Activated CD4-positive, alpha-beta T cell treated with anti-CD3 and anti-CD28 coated beads, Interleukin-2, amount 10 ng/mL, durations not matched to agents 7 days and 5 days (primary cell): ENCODE results near the gene CDC25C. TPM values are rescaled to one million over a fixed set of nuclear protein-coding genes. Genes with fewer than 3 reads are reported as not detected.

Experiments
- CTCF ChIA-PET: fragments of 350-600 bp; sonication (Branson Sonifier 250); formaldehyde crosslinking; loops from one replicate; lab custom pipeline; 2021; ENCODE audit warnings: antibody characterized with exemption; lab: Charles Lee
- POLR2A ChIA-PET: fragments of 350-600 bp; sonication (Branson Sonifier 250); formaldehyde crosslinking; loops from one replicate; lab custom pipeline; 2021; ENCODE audit warnings: antibody characterized with exemption; lab: Charles Lee
- DNase-seq: peaks from one replicate; pipeline ENCODE4 v3.0.0-alpha.2; 2020
- H3K27ac Mint-ChIP-seq: one replicate; pipeline ENCODE4 v1.8.0; 2021; ENCODE audit warnings: mild to moderate bottlenecking, moderate library complexity, mixed read lengths
- H3K27me3 Mint-ChIP-seq: one replicate; pipeline ENCODE4 v1.8.0; 2021; ENCODE audit warnings: mixed read lengths
- H3K36me3 Mint-ChIP-seq: one replicate; pipeline ENCODE4 v1.8.0; 2021; ENCODE audit warnings: low read depth, mixed read lengths
- H3K4me1 Mint-ChIP-seq: one replicate; pipeline ENCODE4 v1.8.0; 2021; ENCODE audit warnings: mixed read lengths
- H3K4me3 Mint-ChIP-seq: one replicate; pipeline ENCODE4 v1.8.0; 2021; ENCODE audit warnings: mild to moderate bottlenecking, moderate library complexity, mixed read lengths
- H3K9me3 Mint-ChIP-seq: one replicate; pipeline ENCODE4 v1.8.0; 2021; ENCODE audit warnings: mixed read lengths
- total RNA-seq, 2 experiments: library from RNA; stranded (reverse); gene quantifications; one replicate each; pipeline ENCODE4 v1.2.3, GENCODE V29; 2021

Gene CDC25C
- total RNA-seq, 2 experiments from 2014 or later = 15.8 to 19.0 TPM

- no peak for DNase-seq
- Mint-ChIP-seq H3K4me1 (peaks cover 1% of the 10 kb centered on the region), H3K36me3 (peaks cover 18% of the 10 kb centered on the region), H3K9me3 (no peaks in the 10 kb centered on the region), H3K27ac (no peak overlapping the region), H3K4me3 (no peak overlapping the region), H3K27me3 (no peaks in the 10 kb centered on the region)
- CTCF ChIA-PET = no interaction called here
- POLR2A ChIA-PET = no interaction called here
Observed at GRCh38 chr5:138305797-138306196, 25.8 kb downstream of the CDC25C start.

GRCh38 chr5:138303372-138303771 is 28.2 kb downstream of the CDC25C start:
- Mint-ChIP-seq H3K36me3 (peaks cover 24% of the 10 kb centered on the region), H3K9me3 (no peaks in the 10 kb centered on the region), H3K27me3 (no peaks in the 10 kb centered on the region), H3K27ac (no peak overlapping the region), H3K4me3 (no peak overlapping the region), H3K4me1 (peaks cover 2% of the 10 kb centered on the region)
- CTCF ChIA-PET = interaction anchor here (1.2 to 1.9 kb wide), 4 partner anchors 17 to 115 kb away, joined by 3 to 7 read pairs (median 4); partner anchors contain the start of gene KDM3B
- POLR2A ChIA-PET = no interaction called here
- DNase-seq = no peak

DNA sequence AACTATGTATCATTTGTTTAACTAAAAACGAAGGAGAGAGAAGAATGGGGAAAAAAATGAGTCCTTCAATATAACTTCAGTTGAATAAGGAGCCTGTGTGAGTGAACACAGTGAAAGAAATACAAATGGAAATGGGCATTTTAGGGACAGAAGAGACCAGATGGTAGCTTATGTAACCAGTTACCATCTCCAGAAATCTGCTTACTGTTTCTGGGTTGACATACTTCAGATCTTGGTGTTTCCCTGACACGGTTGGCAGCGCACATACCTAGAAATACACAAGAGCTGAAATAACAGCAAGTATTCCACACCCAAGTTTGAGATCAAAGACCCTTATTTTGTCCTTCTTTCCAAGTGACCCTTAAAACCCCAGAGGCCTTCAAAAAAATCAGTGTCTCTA is 42.3 kb downstream of the CDC25C start:
- H3K9me3 Mint-ChIP-seq = no peaks in the 10 kb centered on the region
- peaks cover 30% of the 10 kb centered on the region for H3K36me3 Mint-ChIP-seq
- no peak overlapping the region for H3K27ac Mint-ChIP-seq
- ChIA-PET CTCF (interaction anchor here (0.5 to 1.1 kb wide), 3 partner anchors 11 to 116 kb away, joined by 3 to 4 read pairs (median 3); partner anchors contain the start of gene KDM3B), POLR2A (no interaction called here)
- no peak for DNase-seq
- H3K4me1 Mint-ChIP-seq = no peaks in the 10 kb centered on the region
- H3K27me3 Mint-ChIP-seq = no peaks in the 10 kb centered on the region
- no peak overlapping the region for H3K4me3 Mint-ChIP-seq

- no peak overlapping the region for H3K27ac Mint-ChIP-seq
- no peaks in the 10 kb centered on the region for H3K4me1 Mint-ChIP-seq
- POLR2A ChIA-PET = no interaction called here
- H3K27me3 Mint-ChIP-seq = no peaks in the 10 kb centered on the region
- H3K9me3 Mint-ChIP-seq = no peaks in the 10 kb centered on the region
- H3K4me3 Mint-ChIP-seq = no peak overlapping the region
- no peak for DNase-seq
- CTCF ChIA-PET = interaction anchor here (0.5 kb wide), 1 partner anchor 19 kb away, joined by 3 read pairs; no protein-coding TSS in a partner anchor
- H3K36me3 Mint-ChIP-seq = peaks cover 28% of the 10 kb centered on the region
Observed at GRCh38 chr5:138287246-138287645, 44.4 kb downstream of the CDC25C start.

- Mint-ChIP-seq H3K9me3 (no peaks in the 10 kb centered on the region), H3K27ac (no peak overlapping the region), H3K4me3 (no peak overlapping the region), H3K36me3 (peaks cover 16% of the 10 kb centered on the region), H3K27me3 (no peaks in the 10 kb centered on the region), H3K4me1 (no peaks in the 10 kb centered on the region)
- peak; percentile 10 for DNase-seq
- ChIA-PET POLR2A (no interaction called here), CTCF (interaction anchor here (0.5 kb wide), 1 partner anchor 117 kb away, joined by 3 read pairs; no protein-coding TSS in a partner anchor)
Observed at GRCh38 chr5:138282920-138283742, 48.5 kb downstream of the CDC25C start.

DNA sequence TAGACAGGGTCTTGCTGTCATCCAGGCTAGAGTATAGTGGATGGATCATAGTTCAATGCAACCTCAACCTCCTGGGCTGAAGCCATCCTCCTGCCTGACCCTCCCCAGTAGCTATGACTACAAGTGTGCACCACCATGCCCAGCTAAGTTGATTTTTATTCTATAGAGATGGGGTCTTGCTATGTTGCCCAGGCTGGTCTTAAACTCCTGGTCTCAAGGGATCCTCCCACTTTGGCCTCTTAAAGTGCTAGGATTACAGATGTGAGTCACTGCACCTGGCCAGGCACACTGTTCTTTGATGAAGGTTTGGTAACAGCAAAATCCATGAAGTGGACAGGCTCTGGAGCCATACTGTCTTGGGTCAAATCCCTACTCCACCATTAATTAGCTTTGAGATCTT is 50.7 kb downstream of the CDC25C start:
- POLR2A ChIA-PET = no interaction called here
- peaks cover 6% of the 10 kb centered on the region for H3K27me3 Mint-ChIP-seq
- H3K27ac Mint-ChIP-seq = no peak overlapping the region
- H3K4me3 Mint-ChIP-seq = no peak overlapping the region
- H3K9me3 Mint-ChIP-seq = no peaks in the 10 kb centered on the region
- DNase-seq = no peak
- H3K36me3 Mint-ChIP-seq = peaks cover 11% of the 10 kb centered on the region
- CTCF ChIA-PET = interaction anchor here (0.5 to 2.0 kb wide), 4 partner anchors 14 to 71 kb away, joined by 3 to 6 read pairs (median 5); partner anchors contain the start of gene KDM3B
- H3K4me1 Mint-ChIP-seq = no peaks in the 10 kb centered on the region

DNA sequence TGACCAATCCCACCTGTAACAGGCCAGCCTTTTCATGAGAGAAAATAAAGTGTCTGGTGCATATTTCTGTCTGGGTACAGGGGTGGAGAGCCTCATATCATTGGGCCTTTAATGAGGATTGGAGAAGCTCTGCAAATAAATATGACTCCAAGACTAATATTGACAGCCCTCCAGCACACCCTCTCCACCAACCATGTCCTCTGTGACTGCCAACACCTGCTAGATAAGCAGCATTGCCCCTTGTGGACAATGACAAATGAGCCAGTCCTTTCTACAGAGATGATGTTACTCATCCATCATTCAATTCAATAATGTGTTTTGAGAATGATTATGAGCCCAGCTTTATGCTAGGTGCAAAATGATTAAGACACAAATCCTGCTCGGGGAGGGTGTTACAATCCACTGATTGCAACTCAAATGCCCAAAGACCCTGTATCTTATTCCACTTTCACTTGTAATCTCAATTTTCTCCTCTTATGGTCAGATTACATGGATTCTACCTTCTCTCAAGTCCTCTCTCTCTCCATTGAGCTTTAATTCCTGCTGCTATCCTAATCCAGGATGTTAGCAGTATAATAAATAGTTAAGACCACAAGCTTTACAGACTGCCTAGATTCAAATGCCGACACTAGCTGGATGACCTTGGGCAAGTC is 55.1 kb downstream of the CDC25C start:
- Mint-ChIP-seq H3K27me3 (peaks cover 30% of the 10 kb centered on the region), H3K27ac (no peak overlapping the region), H3K9me3 (no peaks in the 10 kb centered on the region), H3K4me1 (peaks cover 5% of the 10 kb centered on the region), H3K36me3 (no peaks in the 10 kb centered on the region), H3K4me3 (no peak overlapping the region)
- CTCF ChIA-PET = no interaction called here
- no peak for DNase-seq
- POLR2A ChIA-PET = no interaction called here

DNA sequence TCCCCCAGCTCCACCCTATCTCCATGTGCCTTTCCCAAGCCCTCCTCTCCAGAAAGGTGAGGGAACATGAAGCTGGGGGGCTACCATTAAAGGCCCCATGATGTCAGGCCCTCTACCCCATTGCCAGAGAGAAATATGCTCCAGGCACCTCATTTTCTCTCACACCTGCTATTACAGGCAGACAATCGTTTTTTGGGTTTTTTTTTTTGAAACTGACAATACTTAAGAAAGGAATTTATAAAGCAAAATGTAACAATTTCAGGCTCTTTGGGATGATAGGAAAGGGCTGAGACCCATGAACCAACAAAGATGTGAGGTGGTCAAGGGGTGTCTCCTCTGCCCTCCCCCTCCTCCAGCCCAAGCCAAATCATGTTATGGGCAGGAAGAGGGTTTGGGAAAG is 55.7 kb downstream of the CDC25C start:
- Mint-ChIP-seq H3K4me1 (peaks cover 5% of the 10 kb centered on the region), H3K4me3 (no peak overlapping the region), H3K27me3 (peaks cover 30% of the 10 kb centered on the region), H3K36me3 (no peaks in the 10 kb centered on the region), H3K27ac (no peak overlapping the region), H3K9me3 (no peaks in the 10 kb centered on the region)
- DNase-seq = no peak
- ChIA-PET CTCF (no interaction called here), POLR2A (no interaction called here)

- no peak overlapping the region for H3K27ac Mint-ChIP-seq
- H3K9me3 Mint-ChIP-seq = no peaks in the 10 kb centered on the region
- CTCF ChIA-PET = interaction anchor here (0.8 to 1.2 kb wide), 6 partner anchors 10 to 199 kb away, joined by 3 to 5 read pairs (median 4); no protein-coding TSS in a partner anchor
- peaks cover 30% of the 10 kb centered on the region for H3K27me3 Mint-ChIP-seq
- peaks cover 5% of the 10 kb centered on the region for H3K4me1 Mint-ChIP-seq
- H3K36me3 Mint-ChIP-seq = no peaks in the 10 kb centered on the region
- no peak overlapping the region for H3K4me3 Mint-ChIP-seq
- POLR2A ChIA-PET = no interaction called here
- no peak for DNase-seq
Observed at GRCh38 chr5:138275379-138275782, 56.2 kb downstream of the CDC25C start.

DNA sequence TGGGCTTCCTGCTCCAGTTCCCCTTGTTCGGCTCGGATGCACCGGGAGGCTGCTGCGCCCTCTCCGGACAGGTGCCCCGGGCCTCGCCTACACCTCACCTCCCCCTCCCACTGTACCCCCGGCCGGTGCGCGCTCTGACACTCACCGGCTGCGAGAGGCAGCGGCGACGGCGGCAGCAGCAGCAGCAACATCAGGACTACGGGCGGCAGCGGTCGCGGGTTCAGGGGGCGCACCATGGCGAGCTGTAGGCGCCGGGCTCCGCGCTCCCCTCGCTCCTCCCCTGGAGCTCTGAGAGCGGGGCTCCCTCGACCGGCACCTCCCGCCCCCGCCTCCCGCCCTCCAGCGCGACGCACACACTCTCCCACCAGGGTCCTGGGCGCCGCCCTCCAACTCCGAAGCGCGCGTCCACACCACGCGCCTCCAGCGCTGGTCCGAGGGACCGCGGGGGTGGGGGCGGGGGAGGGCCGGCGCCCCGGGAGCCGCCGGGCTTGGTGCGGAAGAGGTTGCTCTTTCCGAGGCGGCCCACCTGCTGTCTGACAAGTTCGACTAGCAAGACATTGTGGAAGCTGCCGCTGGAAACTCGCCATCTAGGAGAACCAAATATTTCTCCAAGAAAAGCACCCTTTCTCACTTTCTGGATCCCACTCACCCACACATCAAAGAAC is 57.3 kb downstream of the CDC25C start, which contains the start of gene GFRA3:
Gene GFRA3 (minus strand): TSS at position 433 of the 665 bp plus-strand sequence. CDS start 197 bp downstream, at position 236.
- ChIA-PET POLR2A (interaction anchor here (0.6 kb wide), 1 partner anchor 52 kb away, joined by 6 read pairs; no protein-coding TSS in a partner anchor), CTCF (interaction anchor here (0.6 to 1.2 kb wide), 7 partner anchors 10 to 198 kb away, joined by 3 to 5 read pairs (median 3); no protein-coding TSS in a partner anchor)
- Mint-ChIP-seq H3K9me3 (no peaks in the 10 kb centered on the region), H3K27ac (no peak within 1 kb of the TSS), H3K36me3 (no peaks in the 10 kb centered on the region), H3K4me3 (peak within 1 kb of the TSS; percentile 42), H3K27me3 (peaks cover 30% of the 10 kb centered on the region), H3K4me1 (peaks cover 5% of the 10 kb centered on the region)
- no peak for DNase-seq

DNA sequence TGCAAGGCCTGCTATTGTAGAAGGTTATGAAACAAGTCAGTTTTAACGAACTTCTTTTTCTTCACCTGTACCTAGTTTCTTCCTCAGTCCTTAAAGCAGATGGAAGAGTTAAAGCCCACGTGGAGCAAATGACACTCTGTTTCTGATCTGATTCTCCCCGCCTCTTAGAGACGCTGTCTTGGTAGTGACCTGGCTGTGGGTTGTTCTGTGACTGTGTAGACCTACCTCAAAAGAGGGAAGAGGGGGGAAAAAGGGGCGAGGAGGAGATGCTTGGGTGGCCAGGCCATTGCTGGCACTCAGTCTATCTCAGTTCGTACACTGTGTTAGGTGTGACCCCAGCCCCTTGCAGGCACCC is 57.8 kb downstream of the CDC25C start:
- ChIA-PET CTCF (no interaction called here), POLR2A (no interaction called here)
- no peaks in the 10 kb centered on the region for H3K9me3 Mint-ChIP-seq
- DNase-seq = no peak
- H3K4me1 Mint-ChIP-seq = peaks cover 5% of the 10 kb centered on the region
- H3K4me3 Mint-ChIP-seq = no peak overlapping the region
- no peak overlapping the region for H3K27ac Mint-ChIP-seq
- H3K27me3 Mint-ChIP-seq = peaks cover 30% of the 10 kb centered on the region
- no peaks in the 10 kb centered on the region for H3K36me3 Mint-ChIP-seq

DNA sequence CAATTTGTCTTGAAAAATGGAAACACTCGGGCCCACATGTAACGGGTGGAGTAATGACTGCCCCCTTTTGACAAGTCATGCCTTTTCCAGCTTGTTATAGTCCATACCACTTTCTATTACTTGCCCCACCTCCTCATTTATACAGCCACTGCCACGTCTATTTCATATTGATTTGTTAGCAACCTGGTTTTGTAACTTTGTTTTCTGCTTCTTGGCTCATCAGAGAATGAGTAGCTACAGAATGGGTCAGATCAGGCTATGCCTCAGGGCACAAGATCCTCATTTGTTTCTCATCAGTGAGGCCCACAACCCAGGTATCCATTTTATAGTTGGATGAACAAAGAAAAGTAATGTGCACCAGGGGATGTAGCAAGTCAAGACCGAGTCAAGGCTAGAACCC is 58.9 kb downstream of the CDC25C start:
- Mint-ChIP-seq H3K36me3 (no peaks in the 10 kb centered on the region), H3K9me3 (no peaks in the 10 kb centered on the region), H3K27ac (no peak overlapping the region), H3K27me3 (peaks cover 30% of the 10 kb centered on the region), H3K4me3 (no peak overlapping the region), H3K4me1 (peaks cover 5% of the 10 kb centered on the region)
- ChIA-PET CTCF (no interaction called here), POLR2A (no interaction called here)
- no peak for DNase-seq
